HG03064 (cell line): ENCODE data around the gene EYS.
"Not testable (repeated sequence)": the region's sequence is repeated elsewhere in the genome, so short reads cannot be mapped to it uniquely, and the experiment has no call there.

Source experiments
- ATAC-seq: cut with Tn5 transposase; IDR thresholded peaks from one replicate; pipeline ENCODE4 v1.9.1; 2021; ENCODE audit warnings: low read depth; ENCODE audit not compliant: unreplicated experiment

The EYS gene

DNA sequence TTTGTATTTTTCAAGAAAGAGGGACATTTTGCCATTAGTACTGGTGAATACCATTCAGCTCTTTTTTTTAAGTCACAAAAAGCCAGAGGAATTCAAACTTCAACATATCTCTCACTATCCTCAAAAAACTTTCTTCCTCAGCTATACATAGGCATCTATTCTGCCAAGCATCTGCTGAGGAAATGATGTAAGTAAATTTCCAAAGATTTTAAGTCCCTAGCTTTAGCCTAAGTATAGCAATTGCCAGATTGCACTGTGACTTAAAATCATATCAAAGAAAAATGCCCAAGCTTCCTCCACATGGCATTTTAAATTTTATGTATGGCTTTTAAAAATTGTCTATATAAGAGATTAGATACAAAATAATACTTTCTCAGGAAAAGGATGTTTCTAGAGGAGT lies 237.4 kb downstream of the EYS start:
- no peak for ATAC-seq

GRCh38 chr6:65468307-65468706 lies 238.7 kb downstream of the EYS start:
- ATAC-seq: no peak

DNA sequence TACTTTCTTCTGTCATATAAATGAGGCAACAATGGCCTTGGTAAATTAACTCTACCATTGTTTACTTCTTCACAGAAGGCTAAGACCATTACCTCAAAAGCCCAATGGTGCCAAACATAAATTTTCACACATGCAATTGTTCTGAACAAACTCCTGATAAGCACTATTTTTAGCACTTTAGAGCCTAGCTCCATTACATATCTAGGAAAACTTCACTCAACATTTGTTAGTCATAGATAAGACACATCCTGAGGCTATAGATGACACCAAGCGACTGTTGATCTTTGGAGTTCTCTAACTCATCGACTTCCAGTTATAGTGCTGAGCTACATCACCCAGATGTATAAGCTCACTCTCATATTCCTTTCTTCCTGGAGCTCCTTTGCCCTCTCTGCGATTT lies 245.9 kb downstream of the EYS start:
- no peak for ATAC-seq

DNA sequence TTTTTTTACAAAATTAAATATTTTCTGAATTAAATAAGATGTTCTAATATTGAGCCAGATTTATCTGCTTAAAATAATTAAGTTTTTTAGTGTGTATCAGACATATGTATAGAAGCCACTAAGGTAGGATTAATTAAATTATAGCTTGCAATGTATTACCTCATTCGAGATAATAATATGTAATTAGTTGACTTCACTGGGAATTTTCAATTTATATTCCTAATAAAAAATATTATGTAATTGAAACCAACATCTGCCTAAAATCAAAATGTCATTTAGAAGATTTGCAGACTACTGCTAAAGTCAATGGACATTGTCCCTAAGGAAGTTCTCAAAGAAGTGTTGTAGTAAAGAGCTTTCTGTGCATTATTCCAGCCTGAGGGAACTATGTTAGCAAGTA lies 254.7 kb downstream of the EYS start:
- ATAC-seq: no peak

DNA sequence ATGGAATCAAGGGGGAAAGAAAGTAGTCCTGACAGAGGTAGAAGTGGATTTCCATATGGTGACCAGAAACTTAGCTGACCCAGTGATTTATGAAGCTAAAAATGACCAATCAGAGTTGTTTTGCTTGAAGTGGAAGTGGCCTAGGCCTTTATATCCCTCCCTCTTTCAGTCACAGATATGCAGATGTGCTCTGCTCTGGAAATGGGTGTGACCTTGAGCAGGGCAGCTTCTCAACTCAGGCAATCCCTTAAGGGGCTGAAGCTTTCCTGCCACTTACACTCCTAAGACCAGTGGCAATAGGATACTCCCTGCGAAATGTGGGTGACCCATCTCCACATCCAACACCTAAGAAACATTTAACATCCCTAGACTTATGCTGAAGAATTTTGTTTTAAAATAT lies 256.6 kb downstream of the EYS start:
- ATAC-seq: no peak

GRCh38 chr6:65449926-65450325 lies 257.1 kb downstream of the EYS start:
- no peak for ATAC-seq

DNA sequence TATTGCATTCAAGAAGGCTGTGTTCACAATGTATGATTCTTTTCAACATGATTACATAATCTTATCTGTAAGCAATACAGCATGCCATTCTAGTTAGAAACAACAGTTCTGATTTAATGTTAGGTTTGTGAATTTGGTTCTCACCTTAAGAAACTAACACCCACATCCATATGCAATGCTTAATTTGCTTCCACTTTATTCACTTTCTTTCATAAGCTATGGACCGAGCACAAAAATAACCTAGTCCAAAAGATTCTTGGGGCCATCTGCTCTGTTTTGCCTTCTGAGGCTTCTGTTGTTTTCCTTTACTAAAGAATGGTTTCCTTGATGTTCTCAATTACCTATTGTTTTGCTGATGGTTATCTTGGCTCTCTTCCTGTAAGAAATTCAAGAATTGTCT lies 258.2 kb downstream of the EYS start:
- no peak for ATAC-seq

DNA sequence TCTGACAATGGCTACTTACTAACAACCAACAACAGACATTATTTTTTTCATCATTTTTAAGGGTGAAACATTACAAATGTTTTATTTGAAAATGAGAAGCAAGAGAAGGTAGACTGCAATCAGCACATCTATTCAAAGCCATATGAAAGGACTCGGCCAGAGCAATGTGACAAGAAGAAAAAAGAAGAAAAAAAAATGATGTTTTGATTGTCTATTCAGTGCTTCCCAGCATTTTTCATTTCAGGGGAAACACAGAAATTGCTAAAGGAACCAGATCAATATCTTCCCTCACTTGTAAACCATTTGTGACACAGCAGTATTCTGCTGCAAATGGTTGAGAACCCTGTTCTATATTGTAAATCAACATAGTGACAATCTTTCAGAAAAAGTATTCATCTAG lies 270.7 kb downstream of the EYS start:
- ATAC-seq: no peak

- no peak for ATAC-seq
These were observed 290.4 kb downstream of the EYS start for GRCh38 chr6:65416621-65417020.

DNA sequence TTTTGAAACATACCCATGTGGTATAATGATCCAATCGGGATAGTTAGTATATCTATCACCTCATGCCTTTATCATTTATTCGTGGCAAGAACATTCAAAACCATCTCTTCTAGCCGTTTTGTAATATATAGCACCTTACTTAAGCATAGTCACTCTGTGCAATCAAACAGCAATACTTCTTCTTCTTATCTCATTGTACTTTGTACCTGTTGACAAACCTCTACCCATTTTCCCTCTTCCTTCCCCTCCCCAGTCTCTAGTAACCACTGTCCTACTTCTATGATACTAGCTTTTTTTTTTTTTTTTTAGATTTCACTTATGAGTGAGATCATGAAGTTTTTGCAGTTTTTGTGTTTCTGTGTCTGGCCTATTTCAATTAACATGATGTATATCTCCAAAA lies 296.7 kb downstream of the EYS start:
- no peak for ATAC-seq

DNA sequence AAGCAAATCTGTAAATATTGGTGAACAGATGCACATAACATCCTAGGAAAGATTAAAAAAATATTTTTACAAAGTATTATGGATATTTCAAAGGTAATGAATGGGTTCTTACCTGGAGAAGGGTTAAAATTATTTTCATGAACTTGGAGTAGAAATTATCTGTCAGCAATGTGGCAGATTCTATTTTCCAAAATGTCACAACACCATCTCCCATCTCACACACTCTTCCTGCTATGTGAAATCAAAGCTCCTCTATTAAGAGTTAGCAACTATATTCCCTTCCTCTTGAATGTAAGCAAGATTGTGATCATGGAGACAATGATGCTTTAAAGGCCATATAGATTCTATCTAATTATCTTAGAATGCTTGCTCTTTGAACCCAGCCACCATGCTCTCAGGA lies 304.5 kb downstream of the EYS start:
- ATAC-seq: no peak

DNA sequence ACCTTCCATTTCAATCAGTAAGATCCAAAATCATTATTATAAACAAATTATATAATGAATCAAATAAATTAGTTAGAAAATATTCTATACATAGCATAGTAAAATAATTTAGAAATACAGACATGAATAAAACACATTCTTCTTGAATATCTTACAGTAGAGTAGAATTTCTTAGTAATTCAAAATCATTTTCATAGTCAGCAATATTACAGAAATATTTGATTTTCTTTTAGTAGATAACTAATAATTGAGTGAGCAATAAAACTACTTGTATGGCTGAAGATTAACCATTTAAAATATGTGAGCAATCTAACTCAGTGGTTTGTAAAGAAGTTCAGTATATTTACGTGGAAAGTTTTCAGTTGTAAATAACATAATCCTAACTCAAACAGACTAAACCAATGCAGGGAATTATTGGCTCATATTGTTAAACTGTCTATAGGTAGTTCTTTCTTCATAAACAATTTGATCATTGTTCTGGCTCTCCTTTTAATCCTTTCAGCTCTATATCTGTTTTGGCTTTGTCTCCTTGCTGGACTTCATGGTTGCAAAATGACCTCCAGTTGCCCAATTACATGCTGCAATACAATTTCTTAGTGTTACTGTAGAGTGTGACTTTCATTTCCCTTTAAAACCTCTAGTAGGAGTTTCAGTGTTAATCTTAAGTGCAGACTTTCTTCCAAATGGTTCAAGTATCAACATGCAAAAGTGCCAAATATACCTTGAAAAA lies 307.5 kb downstream of the EYS start:
- no peak for ATAC-seq

DNA sequence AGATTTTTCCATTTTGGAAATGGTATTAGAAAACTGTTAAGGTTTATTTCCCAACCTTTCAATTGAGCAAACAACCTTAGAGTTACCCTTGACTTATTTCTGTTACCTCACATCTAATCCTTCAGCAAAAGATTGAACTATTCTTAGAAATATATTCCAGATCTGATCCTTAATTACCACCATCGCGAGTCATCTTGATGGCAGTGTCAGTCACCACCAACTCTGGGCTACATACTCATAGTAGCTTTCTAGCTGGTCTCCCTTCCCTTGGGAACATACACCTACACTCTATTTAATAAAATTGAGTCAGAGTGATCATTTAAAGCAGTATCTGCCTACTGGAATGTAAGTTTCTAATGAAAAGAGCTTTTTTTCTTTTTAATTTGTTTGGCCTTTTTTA lies 308.2 kb downstream of the EYS start:
- ATAC-seq: no peak

- no peak for ATAC-seq
These were observed 356.5 kb downstream of the EYS start for GRCh38 chr6:65350530-65350929.

- not testable (repeated sequence) for ATAC-seq
These were observed 404.4 kb downstream of the EYS start for GRCh38 chr6:65302655-65303054.

- ATAC-seq: no peak
These were observed 407.8 kb downstream of the EYS start for GRCh38 chr6:65299236-65299635.

DNA sequence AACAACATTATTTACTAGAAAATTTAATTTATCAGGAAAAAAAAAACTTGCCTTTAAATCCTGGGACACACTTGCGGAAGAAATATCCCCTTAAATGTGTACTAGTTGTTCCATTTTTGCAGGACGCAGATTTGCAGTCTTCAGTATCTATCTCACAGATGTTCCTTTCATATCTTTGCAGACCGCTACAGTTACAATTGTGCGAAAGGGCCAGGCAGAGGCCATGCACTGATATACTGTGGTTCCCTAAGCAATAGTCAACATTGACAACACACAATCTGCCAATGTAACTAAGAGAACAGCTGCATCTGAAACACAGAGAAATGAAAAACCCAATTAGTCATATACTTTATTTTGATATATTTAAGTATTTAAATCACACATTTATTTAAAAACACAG lies 411.2 kb downstream of the EYS start:
- no peak for ATAC-seq

- no peak for ATAC-seq
These were observed 417.5 kb downstream of the EYS start for GRCh38 chr6:65289491-65289890.

- ATAC-seq: no peak
These were observed 421.8 kb downstream of the EYS start for GRCh38 chr6:65285275-65285674.

DNA sequence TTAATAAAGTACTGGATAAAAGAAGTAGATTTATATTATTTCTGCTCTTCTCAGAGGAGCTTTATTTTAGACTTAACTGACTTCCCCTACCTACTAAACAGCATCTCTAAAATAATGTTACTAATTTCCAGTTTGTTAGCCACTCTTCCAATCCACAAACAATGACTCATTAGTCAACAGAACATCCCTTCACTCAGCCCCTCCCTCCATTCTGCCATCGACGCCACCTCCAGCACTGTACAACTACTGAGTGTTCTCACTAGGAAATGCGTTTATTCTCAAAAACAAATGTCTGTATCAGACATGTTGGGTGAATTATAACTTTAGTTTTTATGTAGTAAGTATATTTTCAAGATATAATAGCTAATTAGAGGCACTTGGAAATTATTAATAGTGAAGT lies 427.0 kb downstream of the EYS start:
- ATAC-seq: no peak

GRCh38 chr6:65262241-65262640 lies 444.8 kb downstream of the EYS start:
- no peak for ATAC-seq

DNA sequence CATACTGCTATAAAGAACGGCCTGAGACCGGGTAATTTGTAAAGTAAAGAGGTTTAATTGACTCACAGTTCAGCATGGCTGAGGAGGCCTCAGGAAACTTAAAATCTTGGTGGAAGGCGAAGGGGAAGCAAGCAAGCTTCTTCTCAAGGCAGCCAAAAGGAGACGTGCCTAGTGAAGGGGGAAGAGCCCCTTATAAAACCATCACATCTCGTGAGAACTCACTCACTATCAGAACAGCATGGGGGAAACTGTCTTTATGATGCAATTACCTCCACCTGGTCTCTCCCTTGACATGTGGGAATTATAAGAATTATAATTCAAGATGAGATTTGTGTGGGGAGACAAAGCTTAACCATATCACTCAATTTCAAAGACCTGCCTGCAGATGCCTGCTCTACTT lies 447.0 kb downstream of the EYS start:
- ATAC-seq: no peak

DNA sequence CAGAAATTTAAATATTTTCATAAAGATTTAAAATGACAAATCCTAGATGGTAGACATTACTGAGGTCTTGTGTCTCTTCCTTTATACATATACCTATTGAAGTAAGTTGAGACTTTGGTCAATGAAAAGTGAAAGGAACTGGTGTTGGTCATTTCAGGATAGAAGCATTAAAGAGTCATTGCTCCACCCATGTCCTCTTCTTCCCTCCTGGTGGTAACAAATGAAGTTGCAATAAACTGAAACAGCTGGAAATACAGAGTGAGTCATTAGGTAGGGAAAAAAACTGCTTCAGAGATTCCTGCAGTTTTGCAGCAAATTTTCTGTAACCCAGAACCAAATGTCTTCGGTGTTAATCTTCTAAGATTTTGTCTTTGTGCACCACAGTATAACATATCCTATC lies 448.0 kb downstream of the EYS start:
- ATAC-seq: no peak
